HG02884 (cell line): ENCODE results near the gene ATP13A4.

Source experiments
- ATAC-seq: cut with Tn5 transposase; IDR thresholded peaks from one replicate; pipeline ENCODE4 v1.9.1; 2021; ENCODE audit warnings: mild to moderate bottlenecking, moderate library complexity; ENCODE audit not compliant: unreplicated experiment

Gene ATP13A4, protein sequence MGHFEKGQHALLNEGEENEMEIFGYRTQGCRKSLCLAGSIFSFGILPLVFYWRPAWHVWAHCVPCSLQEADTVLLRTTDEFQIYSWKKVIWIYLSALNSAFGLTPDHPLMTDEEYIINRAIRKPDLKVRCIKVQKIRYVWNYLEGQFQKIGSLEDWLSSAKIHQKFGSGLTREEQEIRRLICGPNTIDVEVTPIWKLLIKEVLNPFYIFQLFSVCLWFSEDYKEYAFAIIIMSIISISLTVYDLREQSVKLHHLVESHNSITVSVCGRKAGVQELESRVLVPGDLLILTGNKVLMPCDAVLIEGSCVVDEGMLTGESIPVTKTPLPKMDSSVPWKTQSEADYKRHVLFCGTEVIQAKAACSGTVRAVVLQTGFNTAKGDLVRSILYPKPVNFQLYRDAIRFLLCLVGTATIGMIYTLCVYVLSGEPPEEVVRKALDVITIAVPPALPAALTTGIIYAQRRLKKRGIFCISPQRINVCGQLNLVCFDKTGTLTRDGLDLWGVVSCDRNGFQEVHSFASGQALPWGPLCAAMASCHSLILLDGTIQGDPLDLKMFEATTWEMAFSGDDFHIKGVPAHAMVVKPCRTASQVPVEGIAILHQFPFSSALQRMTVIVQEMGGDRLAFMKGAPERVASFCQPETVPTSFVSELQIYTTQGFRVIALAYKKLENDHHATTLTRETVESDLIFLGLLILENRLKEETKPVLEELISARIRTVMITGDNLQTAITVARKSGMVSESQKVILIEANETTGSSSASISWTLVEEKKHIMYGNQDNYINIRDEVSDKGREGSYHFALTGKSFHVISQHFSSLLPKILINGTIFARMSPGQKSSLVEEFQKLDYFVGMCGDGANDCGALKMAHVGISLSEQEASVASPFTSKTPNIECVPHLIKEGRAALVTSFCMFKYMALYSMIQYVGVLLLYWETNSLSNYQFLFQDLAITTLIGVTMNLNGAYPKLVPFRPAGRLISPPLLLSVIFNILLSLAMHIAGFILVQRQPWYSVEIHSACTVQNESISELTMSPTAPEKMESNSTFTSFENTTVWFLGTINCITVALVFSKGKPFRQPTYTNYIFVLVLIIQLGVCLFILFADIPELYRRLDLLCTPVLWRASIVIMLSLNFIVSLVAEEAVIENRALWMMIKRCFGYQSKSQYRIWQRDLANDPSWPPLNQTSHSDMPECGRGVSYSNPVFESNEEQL

DNA sequence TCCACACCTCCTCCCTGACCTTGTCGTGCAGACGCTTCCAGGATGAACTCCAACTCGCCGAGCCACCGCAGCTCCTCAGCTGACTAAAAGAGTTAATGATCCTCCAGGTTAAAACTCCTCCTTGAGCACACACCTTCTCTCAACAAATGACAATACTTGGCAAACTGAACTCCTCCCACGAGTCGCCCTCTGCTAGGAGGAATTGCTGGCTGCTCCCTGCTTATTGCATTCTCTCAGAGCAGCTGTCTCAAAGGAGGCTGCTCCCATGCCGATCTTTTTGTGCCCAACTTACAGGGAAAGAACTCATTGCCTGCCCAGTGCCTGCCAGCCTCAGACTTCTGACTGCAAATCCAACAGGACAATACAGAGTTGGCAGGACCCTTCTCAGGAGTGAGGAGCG lies at the start of gene ATP13A4:
Gene ATP13A4 (minus strand): TSS at position 85 of the 400 bp plus-strand sequence. CDS start 96 bp downstream, outside the sequence.
- ATAC-seq, result no peak

DNA sequence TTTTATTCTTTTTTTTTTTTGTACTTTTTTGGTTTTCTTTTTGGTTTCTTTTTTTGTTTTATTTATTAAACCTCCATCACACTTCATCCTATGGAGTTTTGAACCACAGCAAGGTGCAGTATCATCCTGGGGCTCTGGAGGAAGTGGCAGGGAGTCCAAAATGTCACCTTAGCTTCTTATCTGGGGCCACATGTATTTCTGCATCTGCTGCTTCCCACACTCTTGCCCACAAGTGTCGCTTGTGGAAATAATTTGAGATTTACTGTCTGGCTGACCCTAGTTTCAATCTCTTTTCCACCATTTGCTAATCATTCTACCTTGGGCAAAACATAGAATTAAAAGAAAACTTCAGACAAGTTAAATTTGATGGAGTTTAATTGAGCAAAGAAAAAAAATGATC lies 44.7 kb upstream of the ATP13A4 start:
- no peak for ATAC-seq

DNA sequence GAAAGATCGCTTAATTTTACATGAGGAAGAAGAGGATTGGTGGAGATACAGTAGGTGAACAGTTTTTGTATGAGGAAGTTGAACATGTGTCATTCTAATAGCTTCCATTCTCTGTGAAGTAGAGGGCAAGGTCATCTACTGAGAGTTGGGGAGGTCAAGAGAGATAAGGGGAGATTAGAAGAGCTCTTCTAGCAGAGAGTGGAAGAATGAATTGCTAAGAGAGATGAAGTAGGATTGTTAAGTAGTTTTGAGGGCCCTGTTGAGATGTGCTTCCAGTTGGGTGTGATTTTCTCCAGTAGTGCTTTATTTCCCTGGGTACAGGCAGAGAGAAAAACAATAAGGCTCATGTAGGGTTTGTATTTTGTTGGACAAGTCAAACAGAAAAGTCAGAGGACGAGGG lies 43.5 kb upstream of the ATP13A4 start:
- no peak for ATAC-seq

DNA sequence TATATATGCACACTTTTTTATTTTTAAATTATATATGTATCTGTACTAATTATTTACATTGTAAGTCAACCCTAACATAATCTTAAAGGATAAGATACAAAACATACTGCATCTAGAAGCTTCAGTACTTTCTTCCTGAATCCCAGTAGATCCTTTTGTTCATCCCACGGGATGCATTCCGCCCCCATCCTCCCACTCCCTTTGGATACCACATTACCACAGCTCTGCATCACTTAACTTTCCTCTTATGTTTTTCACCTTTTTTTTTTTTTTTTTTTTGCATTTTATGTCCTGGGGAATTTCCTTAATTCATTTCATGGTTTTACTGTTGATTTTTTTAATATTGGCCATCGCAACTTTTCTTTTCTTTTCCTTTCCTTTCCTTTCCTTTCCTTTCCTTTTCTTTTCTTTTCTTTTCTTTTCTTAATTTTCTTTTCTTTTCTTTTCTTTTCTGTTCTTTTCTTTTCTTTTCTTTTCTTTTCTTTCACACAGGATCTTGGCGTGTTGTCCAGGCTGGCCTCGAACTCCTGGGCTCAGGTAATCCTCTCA lies 41.3 kb upstream of the ATP13A4 start:
- no peak for ATAC-seq

DNA sequence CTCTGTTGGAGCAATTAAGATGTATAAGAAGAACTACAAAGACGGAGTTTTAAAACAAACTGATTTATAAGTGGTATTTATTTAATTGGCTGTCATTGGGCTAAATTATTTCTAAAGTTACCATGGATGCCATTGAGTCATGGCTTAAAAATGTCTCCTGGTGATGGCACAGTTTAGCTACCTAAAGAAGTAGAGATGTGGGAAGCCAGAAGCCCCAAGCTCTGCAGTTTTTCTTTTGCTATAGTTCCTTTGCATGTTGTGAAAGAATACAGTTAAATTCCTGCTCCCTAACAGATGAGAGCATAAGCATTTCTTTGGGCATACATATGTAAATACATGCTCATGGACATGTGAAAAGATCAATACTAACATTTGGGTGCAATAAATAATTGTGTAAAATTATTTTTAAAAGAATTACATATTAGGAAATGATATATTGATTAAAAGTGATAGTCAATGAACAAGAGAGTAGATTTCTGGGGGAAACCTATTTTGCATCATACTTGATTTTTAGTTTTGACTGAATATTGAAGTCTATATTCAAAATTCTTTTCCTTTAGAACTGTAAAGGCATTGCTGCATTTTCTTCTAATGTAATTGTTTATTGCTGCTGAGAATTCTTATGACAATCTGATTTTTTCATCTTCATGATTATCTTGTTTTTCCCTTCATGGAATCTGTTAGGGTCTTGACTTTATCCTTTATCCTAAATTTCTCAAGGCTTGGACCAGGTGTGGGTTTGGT lies 40.4 kb upstream of the ATP13A4 start:
- no peak for ATAC-seq

DNA sequence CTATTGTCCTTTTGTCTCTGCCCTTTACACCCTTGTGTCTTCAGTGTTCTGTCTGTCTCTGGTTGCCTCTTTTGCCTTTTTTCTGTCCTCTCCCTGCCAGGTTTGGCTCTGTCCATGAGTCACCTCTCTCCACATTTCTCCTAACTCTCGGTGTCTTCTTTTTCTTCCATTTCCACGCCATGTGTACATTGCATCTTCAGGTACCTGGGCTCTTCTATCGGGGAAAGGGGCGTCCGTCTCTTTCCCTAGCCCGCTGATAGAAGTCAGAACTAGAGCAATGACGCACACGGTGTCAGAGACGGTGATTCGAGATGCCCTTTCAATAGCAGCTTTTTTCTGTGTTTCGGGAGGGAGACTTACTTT lies 39.0 kb upstream of the ATP13A4 start:
- ATAC-seq, result no peak

DNA sequence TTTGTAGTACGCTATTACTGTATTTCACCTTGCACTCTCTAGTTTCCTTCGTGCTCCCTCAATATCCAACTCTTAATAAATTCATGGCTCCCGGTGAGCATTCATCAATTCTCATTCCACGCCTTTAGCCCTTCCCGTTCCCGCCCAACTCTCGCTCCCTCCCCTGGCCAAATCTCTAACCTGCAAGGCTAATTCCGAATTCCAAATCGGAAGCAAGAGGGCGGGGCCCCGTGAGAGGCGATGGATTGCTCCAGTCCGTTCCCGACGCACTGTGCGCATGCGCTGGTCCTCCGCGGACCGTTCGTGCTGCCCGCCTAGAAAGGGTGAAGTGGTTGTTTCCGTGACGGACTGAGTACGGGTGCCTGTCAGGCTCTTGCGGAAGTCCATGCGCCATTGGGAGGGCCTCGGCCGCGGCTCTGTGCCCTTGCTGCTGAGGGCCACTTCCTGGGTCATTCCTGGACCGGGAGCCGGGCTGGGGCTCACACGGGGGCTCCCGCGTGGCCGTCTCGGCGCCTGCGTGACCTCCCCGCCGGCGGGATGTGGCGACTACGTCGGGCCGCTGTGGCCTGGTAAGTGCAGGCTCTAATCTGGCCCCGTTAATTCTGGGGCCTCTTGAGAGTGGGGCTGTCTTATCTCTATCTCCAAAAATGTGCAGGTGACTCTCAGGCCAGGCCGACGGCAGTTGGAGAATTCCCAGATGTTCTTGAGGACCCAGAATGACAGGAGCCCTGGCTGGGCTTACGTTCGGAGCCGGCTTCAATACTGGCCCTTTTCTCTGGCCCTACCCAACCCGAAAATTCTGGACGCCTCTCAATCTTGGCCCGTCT lies 38.4 kb upstream of the ATP13A4 start, which contains the start of gene OPA1:
Gene OPA1 (plus strand): TSS at position 368 of the 827 bp plus-strand sequence. CDS start 170 bp downstream, at position 538.
- ATAC-seq, result peak; percentile 93

DNA sequence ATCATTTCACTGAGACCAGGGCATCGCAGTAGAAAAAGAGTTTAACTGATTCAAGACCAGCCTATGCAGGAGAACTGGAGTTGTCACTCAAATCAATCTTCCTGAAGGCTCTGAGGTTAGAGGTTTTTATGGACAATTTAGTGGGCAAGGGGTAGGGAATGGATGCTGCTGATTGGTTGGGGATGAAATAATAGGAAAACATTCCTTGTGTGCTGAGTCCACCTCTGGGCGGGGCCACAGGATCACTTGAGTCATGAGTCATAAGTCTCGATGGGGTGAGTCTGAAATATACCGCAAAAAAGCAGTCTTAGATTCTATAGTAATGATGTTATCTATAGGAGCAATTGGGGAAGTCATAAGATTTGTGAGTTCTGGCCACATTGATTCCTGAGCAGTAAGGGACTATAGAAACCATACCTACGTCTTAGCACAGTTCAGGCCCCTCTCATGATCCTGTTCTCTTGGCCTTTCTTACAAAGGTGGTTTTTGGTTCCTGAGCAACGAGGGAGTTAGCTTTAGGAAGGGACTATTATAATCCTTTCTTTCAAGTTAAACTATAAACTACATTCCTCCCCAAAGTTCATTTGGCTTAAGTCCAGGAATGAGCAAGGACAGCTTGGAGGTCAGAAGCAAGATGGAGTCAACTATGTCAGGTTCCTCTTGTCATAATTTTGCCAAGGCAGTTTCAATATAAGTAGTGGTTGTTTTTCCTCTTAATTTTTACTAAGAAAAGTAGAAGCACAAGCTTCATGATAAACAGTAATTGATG lies 35.6 kb upstream of the ATP13A4 start:
- ATAC-seq, result no peak

DNA sequence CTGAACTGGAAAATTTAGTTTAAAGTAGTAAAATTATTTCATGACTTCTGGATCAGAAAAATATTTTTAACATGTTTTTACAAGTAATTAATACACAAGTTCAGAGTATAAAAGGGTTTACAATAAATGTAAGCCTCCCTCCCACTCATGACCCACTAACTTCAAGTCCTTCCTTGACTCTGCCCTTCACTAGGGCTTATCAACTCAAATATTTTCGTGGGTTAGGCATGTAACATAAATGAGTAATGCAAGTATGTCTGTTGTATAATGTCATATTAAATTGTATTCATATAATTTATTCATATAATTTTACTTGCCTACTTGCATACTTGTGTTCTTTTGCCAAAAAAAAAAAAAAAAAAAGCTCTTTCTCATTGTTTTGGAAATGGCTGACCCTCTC lies 34.9 kb upstream of the ATP13A4 start:
- no peak for ATAC-seq

DNA sequence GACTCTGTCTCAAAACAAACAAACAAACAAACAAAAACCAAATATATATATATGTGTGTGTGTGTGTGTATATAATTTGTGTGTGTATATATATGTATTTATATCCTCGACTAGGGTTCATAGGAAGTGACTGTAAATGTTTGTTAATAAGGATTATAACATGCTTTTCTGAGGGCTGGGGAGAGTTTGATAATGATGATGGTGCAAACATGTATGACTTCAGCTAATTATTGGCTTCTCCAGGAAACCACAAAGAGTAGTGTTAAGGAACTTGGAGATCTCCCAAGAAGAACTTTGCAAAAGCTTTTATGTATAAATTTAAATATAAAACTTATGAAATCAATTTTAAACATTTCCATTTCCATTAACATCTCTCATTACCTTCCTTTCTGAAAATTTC lies 34.4 kb upstream of the ATP13A4 start:
- no peak for ATAC-seq

DNA sequence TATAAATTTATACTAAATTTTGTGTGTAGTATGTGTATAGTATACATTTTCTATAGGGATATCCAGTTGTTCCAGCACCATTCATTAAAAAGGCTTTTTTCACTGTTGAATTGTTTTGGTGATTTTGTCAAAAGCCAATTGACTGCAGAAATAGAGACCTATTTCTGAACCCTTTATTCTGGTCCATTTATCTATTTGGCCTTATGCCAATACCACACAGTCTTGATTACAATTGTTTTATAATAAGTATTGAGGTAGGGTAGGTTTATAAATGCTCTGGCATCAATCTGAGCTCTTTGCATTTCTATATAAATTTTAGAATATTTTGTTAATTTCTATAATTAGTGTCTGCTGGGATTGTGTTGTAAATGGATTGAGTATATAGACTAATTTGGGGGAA lies 31.8 kb upstream of the ATP13A4 start:
- ATAC-seq, result no peak

DNA sequence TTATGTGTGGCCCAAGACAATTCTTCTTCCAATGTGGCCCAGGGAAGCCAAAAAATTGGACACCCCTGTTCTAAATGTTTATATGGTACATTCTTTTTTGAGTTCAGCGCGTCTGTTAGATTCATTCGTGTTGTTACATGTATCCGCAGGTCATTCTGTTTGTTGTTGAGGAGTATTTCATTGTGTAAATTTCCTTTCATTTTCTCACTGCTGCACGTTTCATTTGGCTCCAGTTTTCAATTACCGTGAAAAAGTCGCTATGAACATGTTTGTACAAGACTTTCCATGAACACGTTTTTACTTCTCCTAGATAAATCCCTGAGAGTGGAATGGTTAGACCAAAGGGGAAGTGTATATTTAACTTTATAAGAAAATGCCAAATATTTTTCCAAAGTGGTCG lies 30.8 kb upstream of the ATP13A4 start:
- ATAC-seq, result no peak

DNA sequence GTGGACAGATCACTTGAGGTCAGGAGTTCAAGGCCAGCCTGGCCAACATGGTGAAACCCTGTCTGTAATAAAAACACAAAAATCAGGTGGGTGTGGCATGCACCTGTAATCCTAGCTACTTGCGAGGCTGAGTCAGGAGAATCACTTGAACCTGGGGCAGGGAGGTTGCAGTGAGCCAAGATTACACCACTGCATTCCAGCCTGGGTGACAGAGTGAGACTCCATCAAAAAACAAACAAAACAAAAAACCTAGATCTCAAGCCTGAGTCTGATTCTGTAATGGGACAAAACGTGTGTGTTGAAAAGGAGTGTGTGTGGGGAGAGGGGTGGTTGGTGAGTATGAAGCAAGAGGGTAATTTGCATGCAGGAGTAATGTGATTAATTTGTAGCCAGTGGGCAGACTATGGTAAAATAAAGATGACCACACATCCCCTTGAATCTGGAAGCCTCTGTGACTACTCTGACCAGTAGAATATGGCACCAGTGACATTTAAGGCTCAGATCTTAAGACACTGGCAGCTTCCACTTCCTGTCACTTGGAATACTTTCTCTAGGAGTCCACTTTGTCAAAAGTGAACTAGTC lies 19.9 kb upstream of the ATP13A4 start:
- ATAC-seq, result no peak

DNA sequence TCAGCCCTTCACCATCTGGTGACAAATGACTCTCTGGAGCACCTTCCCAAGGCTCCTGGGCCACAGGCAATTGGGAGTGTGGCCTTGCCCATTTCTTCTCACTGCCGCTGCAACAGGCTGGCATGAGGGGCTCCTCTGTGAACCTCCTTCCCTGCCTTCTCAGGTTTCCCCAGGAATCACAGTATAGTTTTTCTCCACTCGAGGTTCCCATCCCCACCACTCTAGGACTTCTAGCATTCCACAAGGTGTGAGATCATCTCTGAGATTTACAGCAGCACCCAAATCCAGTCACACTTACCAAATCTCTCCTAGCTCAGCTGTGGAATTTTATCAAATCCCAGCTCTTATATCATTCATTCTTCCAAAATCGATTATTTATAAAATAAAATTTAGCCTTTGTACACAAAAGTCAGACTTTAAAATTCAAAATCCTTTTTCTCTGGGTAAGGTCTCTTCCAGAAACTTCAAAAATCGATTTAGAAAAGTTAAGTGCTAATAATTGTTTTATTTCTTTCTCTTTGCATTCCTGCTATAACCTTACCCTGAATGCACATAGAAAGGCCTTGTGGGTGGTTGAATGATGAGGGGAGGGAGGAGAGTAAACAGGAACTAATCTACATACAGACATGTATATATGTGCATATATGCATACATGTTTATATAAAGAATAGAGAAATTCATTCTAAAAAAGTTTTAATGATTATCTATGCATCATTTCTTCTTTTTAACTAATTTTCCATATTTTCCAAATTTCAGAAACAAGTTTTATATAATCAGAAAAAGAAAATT lies 18.9 kb upstream of the ATP13A4 start:
- no peak for ATAC-seq

DNA sequence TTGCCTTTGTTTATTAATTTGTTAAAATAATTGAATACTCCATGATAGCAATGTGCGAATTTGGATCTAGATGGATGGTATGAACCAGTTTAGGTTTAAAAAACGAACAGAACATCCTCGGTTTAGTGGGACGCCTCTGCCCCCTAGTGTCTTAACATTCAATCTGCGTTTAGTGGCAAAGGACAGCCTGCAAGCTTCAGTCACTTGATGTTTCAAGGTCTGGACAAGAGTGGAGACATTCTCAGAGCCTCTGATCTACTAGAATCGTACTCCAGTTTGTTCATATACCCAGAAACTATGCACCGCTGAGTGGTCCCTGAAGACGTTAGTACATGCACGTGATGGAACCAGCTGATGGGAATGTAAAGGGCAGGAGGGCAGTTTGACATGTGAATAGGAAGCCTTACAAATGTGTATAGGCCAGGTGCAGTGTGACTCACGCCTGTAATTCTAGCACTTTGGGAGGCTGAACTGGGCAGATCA lies 17.8 kb upstream of the ATP13A4 start:
- peak; percentile 75 for ATAC-seq

DNA sequence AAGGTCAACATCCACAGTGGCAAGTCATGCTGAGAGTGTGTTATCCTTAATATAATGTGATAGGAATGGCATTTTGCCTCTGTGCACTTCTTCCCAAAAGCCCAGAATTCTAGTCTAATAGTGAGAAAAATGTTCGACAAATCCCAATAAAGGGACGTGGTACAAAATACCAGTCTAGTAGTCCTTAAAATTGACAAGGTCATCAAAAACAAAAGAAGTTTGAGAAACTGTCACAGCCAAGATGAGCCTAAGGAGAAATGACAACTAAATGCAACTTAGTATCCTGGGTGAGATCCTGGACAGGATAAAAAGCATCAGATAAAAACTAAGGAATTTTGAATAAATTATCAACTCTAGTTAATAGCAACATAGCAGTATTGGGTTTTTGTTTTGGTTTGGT lies 14.4 kb upstream of the ATP13A4 start:
- ATAC-seq, result no peak

DNA sequence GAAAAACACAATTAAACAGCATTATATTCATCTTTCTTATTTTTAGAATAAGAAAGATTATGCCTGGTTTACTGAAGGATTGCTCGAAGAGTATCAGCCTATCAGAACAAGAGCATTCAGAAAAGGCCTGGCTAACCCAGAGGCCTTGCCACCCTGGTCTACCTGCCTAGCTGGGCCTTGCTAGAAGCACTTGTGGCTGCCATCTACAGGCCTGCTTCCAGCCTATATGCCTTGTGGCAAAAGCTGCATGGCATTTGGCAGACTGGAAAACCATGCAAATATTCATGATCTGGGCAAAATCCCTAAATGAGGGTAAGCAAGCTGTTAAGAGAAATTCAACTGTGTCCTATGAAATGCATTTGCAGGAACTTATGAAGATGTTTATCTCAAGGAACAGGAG lies 9.3 kb upstream of the ATP13A4 start:
- ATAC-seq, result no peak
